NCI-H2227 (cell line): Measurements from ENCODE around the gene ROMO1.
"Not testable (repeated sequence)": the region's sequence is repeated elsewhere in the genome, so short reads cannot be mapped to it uniquely, and the experiment has no call there.

Source experiments
- DNase-seq: peaks from one replicate; lab custom pipeline; 2025; ENCODE audit not compliant: unreplicated experiment; lab: John Stamatoyannopoulos, UW

ROMO1 gene

DNA sequence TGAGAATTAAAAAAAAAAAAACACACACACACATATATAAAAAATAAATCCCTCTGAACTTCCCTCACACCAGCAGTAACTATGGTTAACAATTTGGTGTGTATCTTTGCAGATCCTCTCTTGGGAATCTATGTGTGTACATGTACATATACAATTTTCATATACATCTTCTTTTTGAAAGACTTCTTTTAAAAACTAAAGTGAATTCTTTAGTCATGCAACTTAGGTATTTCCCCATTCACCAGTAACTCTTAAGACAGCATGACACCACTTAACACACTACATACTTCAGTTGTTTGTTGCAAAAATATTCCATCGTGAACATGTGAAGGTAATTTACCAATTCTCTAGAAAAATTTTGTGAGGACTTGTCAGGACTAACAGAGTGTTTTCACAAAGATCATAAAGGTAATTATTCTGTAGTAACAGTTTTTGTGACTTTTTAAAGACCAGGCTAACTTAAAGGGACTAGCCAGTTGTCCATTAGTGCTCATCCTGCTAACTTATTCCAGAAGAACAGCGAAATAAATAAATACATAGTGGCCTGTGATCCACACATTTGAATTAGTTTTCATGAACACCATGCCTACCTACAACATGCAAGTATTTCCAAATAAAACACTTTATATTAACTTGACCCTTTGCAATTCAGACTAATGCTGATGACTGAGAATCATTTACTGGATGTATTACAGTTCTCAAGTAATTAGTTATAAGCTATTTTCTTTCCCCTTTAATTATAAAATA, 30.8 kb downstream of the ROMO1 start:
- DNase-seq = no peak

DNA sequence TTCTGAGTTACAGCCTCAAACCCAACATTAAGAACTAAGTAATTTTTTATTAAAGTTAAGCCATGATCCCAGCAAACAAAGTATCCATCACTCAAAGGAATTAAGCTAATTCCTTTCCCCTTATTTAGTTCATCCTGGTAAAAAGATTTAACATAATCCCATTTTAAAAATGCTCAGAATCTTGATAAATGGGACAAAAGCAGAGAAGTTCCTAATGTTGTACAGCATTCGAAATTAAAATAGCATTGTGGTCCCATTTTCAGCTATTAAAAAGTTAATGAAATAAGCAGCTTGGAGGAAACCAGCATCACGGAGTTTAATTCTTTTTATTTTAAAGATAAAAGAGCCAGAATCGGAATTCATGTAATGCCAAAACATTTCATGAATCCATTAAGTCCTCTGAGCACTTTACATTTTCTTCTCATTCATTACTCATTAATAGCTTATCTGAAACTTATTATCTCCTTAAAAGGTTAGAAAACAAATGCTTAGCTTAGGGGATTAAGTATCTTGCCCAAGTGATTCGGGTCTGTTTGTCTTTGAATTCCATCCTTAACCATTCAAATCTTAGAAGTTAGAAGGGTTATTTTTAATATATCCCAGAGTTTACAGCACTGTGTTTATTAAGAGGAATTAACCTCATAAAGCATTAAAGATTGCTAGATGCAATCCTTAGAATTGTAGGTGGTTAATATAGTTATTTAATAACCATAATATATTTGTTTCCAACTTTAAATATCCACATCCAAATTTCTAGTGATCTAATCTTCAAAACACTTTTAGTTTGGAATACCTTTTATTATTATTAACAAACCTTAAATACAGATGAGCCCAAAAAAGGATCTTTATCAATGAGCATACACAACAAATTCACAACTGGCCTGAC, 31.6 kb downstream of the ROMO1 start:
- DNase-seq = no peak

DNA sequence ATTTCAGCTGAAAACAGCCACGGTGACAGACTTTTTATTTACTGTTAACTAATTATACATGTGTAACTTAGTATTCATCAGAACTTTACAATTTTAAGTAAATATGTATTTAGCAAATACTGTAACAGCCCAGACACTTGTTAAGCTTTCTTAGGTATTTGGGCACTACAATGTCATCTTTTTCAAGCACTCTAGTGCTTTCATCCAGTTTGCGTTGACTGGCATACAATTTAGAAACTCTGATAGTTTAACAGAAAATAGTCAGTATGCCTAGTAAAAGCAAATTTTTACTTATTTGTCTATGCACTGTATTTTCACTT, 32.2 kb downstream of the ROMO1 start:
- DNase-seq = no peak

DNA sequence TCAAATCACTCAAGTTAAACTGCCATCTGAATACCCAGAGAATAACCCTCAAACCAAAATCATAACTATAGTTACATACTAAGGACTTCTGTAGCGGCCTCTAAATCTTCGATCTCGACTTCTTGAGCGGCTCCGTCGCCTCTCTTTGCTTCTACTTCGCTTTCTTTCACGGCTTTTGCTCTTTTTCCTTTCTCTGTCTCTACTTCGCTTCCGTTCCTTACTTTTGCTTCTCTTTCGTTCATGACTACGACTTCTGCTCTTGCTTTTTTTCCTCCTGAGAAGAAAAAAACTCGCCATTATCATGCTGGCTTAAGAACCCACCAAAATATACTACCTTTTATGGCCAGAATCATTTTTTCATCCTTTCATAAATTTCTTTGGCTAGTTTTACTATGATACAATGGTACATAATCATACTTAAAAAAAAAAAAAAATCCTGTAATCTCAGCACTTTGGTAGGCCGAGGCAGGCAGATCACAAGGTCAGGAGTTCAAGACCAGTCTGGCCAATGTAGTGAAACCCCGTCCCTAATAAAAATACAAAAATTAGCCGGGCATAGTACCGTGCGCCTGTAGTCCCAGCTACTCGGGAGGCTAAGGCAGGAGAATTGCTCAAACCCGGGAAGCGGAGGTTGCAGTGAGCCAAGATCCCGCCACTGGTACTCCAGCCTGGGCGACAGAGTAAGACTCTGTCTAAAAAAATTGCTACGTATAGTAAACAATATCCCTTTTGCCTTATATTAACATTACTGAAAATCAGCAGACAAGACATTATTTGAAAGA, 32.8 kb downstream of the ROMO1 start:
- no peak for DNase-seq

DNA sequence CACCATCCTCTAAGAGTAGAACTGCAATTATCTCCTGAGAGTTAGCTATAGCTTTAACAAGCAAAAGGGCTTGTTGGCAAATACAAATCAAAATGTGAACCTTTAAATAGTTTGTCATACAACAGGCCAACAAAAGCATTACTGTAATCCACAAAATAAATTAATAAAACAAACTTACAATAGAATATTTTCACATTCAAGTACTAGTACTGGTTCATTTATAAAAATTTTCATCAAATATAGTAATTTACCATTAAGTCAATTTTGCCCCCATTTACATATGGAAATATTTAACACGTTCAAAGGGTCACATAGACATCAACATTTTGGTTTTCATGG, 33.4 kb downstream of the ROMO1 start:
- DNase-seq = no peak

DNA sequence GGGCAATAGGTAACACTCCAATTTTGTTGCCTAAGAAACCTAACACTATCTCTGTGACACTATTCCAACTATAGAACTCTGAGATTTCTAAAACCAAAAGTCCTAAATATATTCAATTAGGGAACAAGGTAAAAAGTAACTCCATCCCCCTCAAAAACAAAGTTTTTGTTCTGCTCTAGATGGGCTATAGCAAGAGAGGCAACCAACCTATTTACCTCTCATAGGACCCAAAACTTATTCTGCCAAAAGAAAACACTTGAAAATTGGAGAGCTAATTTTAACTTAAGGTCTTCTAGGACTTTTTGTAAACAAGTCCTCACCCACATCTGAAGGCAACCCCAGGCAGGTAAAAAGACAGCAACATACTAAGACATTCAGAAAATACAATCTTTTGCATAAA, 35.2 kb downstream of the ROMO1 start:
- DNase-seq = no peak

DNA sequence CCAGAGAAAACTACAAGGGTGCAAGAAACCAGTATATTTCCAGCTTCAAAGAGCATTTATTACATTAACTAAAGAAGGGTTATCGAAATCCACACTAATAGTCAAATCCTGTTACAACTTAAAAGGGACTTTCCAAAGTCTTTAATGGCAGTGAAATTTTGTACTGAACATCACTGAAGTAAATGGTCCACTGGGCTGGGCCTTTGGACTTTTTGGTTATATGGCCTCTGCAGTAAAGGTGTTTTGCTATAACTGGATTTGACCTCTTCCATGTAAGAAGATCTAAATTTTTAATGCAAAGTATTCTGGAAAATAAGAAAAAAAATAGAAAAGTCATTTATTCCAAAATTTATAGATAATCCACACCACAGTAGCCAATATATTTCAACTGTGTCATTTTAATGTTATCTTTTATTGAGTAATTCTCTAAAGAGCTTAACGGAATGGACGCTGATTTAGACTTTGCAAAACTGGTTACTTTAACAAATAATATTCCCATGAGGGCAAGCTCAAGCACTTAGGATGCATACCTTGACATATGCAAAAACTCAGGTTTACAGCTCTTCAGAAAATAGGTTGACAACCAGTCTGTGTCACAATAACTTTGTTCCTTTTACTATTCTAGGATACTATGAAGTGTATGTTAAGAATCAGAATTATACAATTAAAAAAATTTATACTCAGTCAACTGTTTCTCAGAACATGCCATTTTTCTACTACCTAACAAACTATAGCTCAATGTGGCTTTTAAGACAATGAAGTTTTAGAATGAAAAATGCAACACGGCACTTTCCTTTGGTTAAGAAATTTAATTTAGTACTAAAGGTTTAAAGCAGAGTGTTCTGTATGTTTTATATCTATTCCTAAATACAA, 35.8 kb downstream of the ROMO1 start:
- DNase-seq = no peak

DNA sequence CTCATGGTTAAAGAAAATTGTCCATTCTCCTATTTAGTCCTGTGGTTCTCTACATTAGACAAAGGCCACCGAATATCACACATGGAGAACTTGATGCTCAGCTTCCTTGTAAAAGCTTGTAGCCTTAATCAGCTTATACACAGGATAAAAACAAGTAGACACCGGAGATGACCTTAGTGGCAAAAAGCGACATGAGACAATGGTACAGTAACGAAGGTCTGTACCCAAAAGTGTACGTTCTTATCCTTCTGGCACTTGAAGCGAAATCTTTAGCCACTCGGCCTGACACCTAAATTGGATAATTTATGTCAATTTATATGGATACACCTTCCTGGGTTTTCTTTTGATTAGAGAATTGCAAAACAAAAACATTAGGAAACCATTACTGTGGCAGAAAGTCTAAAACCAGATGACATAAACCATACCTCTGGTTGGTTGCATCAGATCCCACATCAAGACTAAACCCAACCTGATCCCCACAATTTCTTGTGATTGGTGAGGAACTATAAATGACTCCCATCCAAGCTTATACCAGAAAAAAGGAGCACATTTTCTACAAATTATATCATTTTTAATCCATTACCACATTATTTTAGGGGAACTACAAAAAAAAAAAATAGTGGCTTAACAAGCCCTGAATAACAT, 36.7 kb downstream of the ROMO1 start:
- DNase-seq = no peak

DNA sequence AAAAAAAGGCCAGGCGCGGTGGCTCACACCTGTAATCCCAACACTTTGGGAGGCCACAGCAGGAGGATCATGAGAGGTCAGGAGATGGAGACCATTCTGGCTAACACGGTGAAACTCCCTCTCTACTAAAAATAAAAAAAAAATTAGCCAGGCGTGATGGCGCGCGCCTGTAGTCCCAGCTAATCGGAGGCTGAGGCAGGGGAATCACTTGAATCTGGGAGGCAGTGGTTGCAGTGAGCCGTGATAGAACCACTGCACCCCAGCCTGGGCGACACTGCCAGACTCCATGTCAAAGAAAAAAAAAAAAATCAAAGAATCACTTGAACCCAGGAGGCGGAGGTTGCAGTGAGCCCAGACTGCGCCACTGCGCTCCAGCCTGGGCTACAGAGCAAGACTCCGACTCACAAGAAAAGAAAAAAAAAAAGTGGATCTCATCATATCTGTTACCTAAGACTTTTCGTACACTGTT, 38.7 kb downstream of the ROMO1 start:
- no peak for DNase-seq

DNA sequence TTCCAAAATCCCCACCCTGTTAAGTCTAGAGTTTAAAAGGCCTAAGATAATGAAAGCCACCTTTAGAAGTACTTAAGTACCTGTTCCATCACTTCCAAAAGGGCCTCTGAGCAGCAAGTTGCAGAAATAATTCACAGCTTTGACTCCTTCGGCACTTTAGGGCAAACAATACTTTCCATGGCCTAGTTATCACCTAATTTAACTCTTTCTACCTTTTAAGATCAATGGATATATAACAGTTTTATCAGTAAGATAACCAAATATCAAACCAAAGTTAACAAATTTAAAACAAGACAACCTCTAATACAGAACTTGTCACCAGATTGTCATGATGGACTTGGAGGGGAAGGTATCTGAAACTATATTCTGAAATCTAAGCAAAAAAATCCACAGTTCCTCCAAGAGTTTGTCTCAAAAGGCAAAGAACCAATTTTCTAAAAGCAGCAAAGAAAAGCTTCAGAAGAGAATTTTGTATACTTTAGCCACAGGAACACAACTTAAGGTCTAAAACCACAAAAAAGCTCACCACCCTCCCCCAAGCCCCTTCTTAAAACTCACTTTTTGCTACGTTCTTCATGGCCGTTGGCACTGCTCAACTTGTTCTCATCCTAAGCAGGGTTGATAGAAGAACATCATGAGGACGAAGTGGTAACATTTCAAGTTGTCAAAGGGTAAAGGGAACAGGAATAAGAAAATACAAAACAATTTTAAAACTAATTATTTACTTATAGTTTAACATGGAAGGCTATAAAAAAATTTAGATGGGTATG, 39.4 kb downstream of the ROMO1 start:
- no peak for DNase-seq

DNA sequence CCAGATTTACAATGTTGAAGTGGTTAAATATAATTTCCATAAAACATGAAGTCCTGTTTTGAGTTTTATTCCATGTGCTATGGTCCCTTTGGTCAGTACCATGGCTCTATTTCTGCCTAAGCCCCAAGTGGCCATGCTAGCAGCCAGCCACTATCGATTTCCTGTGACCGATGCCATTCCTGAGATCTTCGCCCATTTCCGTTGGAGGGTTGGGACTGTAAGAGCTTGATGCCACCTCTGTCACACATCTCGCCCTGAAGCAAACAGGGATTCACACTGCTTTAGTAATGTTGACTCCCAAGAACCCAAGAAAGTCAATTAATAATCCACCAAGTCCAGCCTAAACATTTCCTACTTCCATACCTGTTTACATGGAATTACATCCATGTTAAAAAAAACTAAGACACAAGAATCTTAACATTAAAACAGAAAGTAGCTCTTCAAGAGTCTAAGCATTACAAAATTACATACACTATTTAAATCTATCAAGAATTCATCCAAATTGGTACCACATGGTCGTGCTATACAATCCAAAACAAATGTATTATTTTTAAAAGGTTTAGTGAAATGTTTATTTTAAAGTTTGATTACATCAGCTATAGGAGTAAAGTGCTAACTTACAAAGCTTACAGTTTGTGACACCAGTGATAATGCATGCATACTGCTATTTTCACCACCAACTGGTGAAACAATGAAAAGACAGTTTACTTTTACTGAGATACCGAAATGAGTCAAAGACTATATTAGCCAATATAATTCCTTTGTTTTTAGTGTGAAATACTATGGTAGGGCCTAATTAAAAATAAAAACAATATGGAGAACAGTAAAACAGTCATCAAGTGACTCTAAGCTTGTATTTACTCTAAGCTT, 40.3 kb downstream of the ROMO1 start:
- DNase-seq = no peak

DNA sequence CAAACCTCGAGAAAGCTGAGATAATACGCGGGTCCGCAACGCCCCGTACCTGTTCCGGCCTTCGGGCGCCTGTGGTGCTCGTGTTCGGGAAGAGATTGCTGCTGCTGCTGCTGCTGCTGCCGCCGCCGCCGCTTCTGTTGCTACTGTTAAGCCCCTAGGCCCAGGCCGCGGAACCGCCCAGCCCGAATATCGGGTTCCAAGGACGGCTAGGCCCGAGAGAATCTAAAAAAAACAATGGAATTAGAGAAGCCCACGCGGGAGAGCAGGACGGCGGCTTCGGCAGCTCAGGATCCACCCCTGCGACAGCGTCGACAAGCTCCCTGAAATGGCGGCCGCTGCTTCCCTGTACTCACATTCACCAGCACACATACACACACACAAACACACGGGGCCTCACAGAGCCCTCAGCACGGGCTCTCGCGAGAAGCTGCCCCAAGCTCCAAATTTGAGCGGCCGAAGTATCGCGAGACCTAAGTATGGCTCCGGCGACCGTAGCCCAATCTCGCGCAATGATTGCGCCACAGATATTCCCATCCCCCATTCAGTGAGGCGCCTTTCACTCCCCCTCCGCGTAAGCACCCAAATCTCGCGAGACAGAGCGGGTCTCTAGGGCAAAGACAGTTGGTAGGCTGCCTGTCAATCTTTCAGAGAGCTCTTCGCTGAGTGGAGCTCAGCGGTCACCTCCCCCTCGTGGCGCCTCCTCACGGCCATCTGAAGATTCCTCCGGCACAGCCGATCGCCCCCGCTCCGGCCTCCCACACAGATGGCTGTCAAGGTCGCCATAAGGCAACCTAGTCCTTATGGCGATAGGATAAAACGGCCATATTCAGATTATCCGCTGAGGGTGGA, 42.9 kb downstream of the ROMO1 start, which contains the start of gene RBM39:
TSS of gene RBM39 (minus strand) at position 369 of the 849 bp plus-strand sequence. CDS start 1,386 bp downstream, outside the sequence.
- peak; percentile 100 for DNase-seq

DNA sequence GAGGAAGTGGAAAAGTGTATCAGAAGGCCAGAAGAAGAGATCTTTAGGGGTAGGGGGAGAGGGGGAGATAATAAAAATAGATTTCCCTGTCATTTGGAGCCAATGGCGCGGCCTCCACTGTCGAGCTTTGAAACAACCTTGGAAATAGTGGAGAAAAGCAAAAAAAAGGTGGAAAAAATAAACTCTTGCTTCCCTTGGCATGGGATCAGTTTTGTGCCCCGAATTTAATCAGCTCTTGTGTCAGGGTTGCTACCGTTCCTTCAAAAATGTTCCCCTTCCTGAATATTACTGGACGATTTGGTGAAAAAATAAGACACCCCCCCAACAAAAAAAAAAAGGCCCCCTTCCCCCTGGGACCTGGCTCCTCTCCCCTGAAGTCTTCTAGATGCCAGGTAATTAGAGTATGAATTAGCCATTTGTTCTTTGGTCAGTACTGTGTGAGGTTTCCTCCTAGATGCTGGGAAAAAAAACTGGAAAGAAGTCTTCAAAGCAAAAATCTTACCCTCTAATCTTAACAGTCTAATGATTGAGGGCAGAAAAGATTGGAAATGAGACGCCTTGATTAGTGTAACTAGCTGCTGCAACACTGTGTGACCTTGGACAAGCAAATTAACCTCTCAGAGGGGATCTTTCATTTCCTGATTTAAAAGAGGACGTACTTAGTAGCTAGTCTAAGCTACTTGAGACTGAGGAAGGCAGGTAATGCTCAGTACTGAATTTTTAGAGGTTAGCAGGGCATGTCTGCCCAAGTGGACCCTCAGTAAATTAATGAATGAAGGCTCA, 43.7 kb downstream of the ROMO1 start:
- peak; percentile 50 for DNase-seq

DNA sequence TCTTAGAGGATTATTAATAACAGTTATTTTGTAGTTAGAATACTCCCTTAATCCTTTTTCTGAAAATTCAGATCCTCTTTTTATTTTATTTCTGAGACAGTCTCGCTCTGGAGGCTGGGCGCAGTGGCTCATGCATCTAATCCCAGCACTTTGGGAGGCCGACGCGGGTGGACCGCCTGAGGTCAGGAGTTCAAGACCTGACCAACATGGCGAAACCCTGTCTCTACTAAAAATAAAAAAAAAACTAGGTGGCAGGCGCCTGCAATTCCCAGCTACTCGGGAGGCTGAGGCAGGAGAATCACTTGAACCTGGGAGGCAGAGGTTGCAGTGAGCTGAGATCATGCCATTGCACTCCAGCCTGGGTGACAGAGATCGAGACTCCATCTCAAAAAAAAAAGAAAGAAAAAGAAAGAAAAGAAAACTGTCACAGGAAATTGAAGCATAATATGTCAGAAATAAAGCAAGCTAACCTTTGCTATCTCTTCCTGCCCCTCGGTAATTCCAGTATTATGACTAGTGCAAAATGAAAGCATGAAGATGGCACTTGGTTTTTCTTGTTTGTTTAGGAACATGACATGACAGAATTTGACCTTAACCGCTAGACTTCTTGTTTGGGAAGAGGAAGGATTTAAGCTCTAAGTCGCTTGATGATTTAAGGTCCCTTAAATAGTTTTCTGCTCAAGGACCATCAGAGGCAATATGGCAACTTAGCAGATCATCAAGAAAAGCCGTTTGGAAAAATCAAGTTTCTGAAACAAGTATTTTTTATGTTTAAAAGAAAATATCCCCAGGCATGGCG, 44.7 kb downstream of the ROMO1 start:
- peak; percentile 12 for DNase-seq

DNA sequence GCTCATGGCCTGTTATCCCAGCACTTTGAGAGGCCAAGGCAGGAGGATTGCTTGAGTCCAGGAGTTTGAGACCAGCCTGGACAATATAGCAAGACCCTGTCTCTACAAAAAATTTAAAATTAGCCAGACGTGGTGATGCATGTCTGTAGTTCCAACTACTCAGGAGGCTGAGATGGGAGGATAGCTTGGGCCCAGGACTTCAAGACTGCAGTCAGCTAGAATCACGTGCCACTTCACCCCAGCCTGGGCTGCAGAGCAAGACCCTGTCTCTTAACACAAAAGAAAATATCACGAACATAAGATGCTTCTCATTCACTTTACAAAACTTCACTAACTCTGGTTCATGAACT, 45.3 kb downstream of the ROMO1 start:
- DNase-seq = not testable (repeated sequence)
